SU-DHL-6 (cell line): Measurements from ENCODE around the gene PRKCE.

ENCODE experiments used
- H2AFZ ChIP-seq: fragments of 200-600 bp; sonication (generic); 2 replicates; pipeline ENCODE4 v1.6.1; 2014; ENCODE audit warnings: low read depth, mild to moderate bottlenecking, moderate library complexity, mixed read lengths, antibody characterized with exemption, low read length; ENCODE audit not compliant: severe bottlenecking
- H3F3A ChIP-seq: fragments of 200-600 bp; shearing (Covaris generic); 2 replicates; pipeline ENCODE4 v1.6.0; 2016; ENCODE audit warnings: antibody characterized with exemption, mild to moderate bottlenecking; ENCODE audit not compliant: insufficient read depth
- H3K27ac ChIP-seq: fragments of 200-600 bp; sonication (generic); 2 replicates; pipeline ENCODE4 v1.5.1; 2016; ENCODE audit warnings: low read depth, mild to moderate bottlenecking, low read length, moderate library complexity, mixed read lengths
- H3K27me3 ChIP-seq: fragments of 200-600 bp; sonication (generic), shearing (Covaris generic); 2 replicates; pipeline ENCODE4 v1.6.0; 2014; ENCODE audit warnings: mild to moderate bottlenecking, low read length
- H3K36me3 ChIP-seq: fragments of 200-600 bp; sonication (generic); 2 replicates; pipeline ENCODE4 v1.6.1; 2014; ENCODE audit warnings: mild to moderate bottlenecking, low read length, mixed read lengths
- H3K4me2 ChIP-seq: fragments of 300-600, 200-600 bp; shearing (Covaris generic), sonication (generic); 2 replicates; pipeline ENCODE4 v1.6.0; 2014; ENCODE audit warnings: low read length, low read depth, mild to moderate bottlenecking; ENCODE audit not compliant: poor library complexity, severe bottlenecking
- H3K4me3 ChIP-seq: fragments of 200-600 bp; sonication (generic); 2 replicates; pipeline ENCODE4 v1.5.1; 2014; ENCODE audit warnings: antibody characterized with exemption, low read length, mild to moderate bottlenecking, mixed read lengths; ENCODE audit not compliant: insufficient read depth, poor library complexity, severe bottlenecking
- H3K79me2 ChIP-seq: fragments of 200-600 bp; sonication (generic); 2 replicates; pipeline ENCODE4 v1.6.1; 2014; ENCODE audit warnings: mild to moderate bottlenecking, low read length, moderate library complexity; ENCODE audit not compliant: insufficient read depth
- H3K9ac ChIP-seq: fragments of 200-600 bp; sonication (generic); 2 replicates; pipeline ENCODE4 v1.7.0; 2014; ENCODE audit warnings: mild to moderate bottlenecking, low read length
- H3K9me2 ChIP-seq: fragments of 200-600 bp; sonication (generic); replicated peaks from 2 replicates; pipeline ENCODE4 v1.6.1; 2014; ENCODE audit warnings: low read length; ENCODE audit not compliant: insufficient read depth
- H3K9me3 ChIP-seq: fragments of 200-600 bp; sonication (generic); 2 replicates; pipeline ENCODE4 v1.6.1; 2014; ENCODE audit warnings: low read length, mixed read lengths; ENCODE audit not compliant: insufficient read depth
- H4K20me1 ChIP-seq: fragments of 200-600 bp; sonication (generic); 2 replicates; pipeline ENCODE4 v1.6.1; 2014; ENCODE audit warnings: low read depth, mild to moderate bottlenecking, antibody characterized with exemption, low read length, moderate library complexity, mixed read lengths
- CTCF ChIP-seq: fragments of 200-600 bp; sonication (generic); IDR thresholded peaks from one replicate; pipeline ENCODE4 v1.5.1; 2017; ENCODE audit warnings: antibody characterized with exemption, mild to moderate bottlenecking, low read length, moderate library complexity; ENCODE audit not compliant: insufficient read depth, poor library complexity, severe bottlenecking
- EZH2phosphoT487 ChIP-seq: fragments of 200-600 bp; sonication (generic), shearing (Covaris generic); conservative IDR thresholded peaks from 2 replicates; pipeline ENCODE4 v1.6.1; 2018; ENCODE audit warnings: mild to moderate bottlenecking, antibody characterized with exemption, low read length, moderate library complexity, mixed read lengths

PRKCE gene

GRCh38 chr2:46227674-46228289 is 576.3 kb downstream of the PRKCE start:
- Histone ChIP-seq H3K9me3 (no peaks in the 10 kb centered on the region), H3K27me3 (0 out of 2 replicates have a peak, but pooled peaks cover 2% of the 10 kb centered on the region), H3K4me2 (no peak overlapping the region), H3F3A (no peaks in the 10 kb centered on the region), H4K20me1 (no peaks in the 10 kb centered on the region), H3K4me3 (no peak overlapping the region), H3K9ac (no peak overlapping the region), H3K36me3 (no peaks in the 10 kb centered on the region), H2AFZ (no peak overlapping the region), H3K9me2 (no peaks in the 10 kb centered on the region), H3K27ac (no peak overlapping the region), H3K79me2 (no peaks in the 10 kb centered on the region)
- TF ChIP-seq EZH2phosphoT487 (no peak), CTCF (no peak)

DNA sequence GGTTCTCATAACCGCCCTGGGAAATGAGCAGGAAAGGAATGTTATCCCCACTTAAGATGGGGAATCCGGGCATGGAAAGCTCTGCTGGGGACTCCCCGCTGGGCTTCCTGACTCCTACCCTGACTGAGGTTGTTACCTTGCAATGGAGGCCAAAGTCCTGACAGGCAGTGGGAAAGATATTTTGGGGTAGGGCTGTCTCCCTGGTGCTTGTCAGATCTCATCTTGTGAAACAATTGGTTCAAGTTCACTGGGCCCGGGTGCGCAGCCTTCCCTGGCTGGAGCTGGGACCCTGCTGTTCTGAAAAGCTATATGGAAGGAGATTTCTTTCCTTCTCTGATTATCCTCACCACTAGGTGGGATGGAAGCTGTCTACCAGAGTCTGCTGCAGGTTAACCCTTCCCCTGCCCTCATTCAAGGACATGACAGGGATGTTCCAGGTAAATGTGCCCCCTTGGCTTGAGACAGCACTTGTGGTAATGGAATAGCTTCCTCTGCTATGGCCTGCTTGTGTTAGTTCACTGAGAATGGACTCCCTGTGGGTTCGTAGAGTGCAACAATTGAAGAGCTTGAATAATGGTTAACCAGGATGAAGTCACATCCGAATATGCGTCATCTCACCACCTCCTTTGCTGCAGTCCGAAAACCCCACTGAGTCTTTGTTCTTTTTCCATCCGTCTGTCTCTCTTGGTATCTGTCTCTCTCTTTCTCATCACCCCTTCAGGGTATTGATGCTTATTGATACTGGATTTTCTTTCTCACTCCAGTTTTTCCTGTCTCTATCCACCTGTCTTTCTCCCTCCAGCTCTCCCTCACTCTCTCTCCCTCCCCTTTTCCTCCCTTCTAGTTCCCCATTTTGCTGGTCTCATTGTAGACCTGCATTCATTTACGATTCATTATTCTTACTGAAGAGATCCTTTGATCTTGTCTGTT is 577.9 kb downstream of the PRKCE start:
- Histone ChIP-seq H3K9ac (no peak overlapping the region), H3K27me3 (0 out of 2 replicates have a peak, but pooled peaks cover 2% of the 10 kb centered on the region), H2AFZ (no peak overlapping the region), H3K79me2 (no peaks in the 10 kb centered on the region), H3K9me3 (no peaks in the 10 kb centered on the region), H3K36me3 (no peaks in the 10 kb centered on the region), H3F3A (no peaks in the 10 kb centered on the region), H4K20me1 (no peaks in the 10 kb centered on the region), H3K4me2 (no peak overlapping the region), H3K27ac (no peak overlapping the region), H3K9me2 (no peaks in the 10 kb centered on the region), H3K4me3 (no peak overlapping the region)
- TF ChIP-seq EZH2phosphoT487 (no peak), CTCF (no peak)

- H3K79me2 ChIP-seq, result no peaks in the 10 kb centered on the region
- no peak overlapping the region for H3K27ac ChIP-seq
- no peaks in the 10 kb centered on the region for H3K9me3 ChIP-seq
- H3K4me3 ChIP-seq, result no peak overlapping the region
- no peaks in the 10 kb centered on the region for H3F3A ChIP-seq
- TF ChIP-seq CTCF, result no peak
- no peak for TF ChIP-seq EZH2phosphoT487
- no peaks in the 10 kb centered on the region for H4K20me1 ChIP-seq
- H2AFZ ChIP-seq, result no peak overlapping the region
- no peak overlapping the region for H3K4me2 ChIP-seq
- H3K27me3 ChIP-seq, result 0 out of 2 replicates have a peak, but pooled peaks cover 2% of the 10 kb centered on the region
- H3K9ac ChIP-seq, result no peak overlapping the region
- H3K9me2 ChIP-seq, result no peaks in the 10 kb centered on the region
- no peaks in the 10 kb centered on the region for H3K36me3 ChIP-seq
Measured at GRCh38 chr2:46230115-46230571, 578.7 kb downstream of the PRKCE start.
